GM12801 (cell line): Measurements from ENCODE around the gene MSANTD4.

Source experiments
- TF ChIP-seq, protein P1 (sequence below): IDR thresholded peaks from one replicate; pipeline ENCODE4 v1.5.1; 2011; ENCODE audit warnings: control low read depth; ENCODE audit not compliant: insufficient read length; ENCODE audit errors: extremely low read depth

Gene MSANTD4

DNA sequence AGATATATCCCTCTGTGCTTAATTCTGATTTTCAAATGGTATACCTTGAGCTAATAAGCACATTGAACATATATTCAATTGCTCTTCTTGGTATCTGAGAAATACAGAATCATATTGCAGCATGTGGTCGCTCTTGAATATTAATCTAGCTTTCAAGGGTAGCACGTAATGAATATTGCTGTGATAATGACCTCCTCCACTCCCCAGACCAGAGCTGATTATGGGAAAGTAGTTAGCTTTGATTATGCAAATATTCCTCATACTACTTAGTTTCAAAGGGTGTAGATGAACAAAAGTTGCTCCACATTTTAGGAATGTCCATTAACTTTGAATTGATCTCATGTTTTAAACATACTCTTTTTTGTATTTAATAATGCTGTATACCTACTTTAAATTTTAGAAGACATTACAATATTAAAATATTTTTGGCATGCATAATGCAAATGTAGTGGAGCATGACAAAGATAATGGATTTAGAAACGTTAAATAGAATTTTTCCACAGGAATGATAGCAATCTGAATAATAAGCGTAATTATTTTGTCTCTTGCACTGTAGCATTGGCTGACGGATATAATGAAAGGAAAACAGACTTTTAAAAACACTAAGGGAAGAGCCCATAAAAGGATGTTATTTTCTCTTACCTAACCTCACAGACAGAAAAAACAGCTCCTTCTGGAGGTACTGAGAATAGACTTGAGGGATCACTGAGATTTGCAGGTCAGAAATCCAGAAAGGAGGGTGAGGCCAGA, 27.9 kb upstream of the MSANTD4 start:
- TF ChIP-seq, protein P1, sequence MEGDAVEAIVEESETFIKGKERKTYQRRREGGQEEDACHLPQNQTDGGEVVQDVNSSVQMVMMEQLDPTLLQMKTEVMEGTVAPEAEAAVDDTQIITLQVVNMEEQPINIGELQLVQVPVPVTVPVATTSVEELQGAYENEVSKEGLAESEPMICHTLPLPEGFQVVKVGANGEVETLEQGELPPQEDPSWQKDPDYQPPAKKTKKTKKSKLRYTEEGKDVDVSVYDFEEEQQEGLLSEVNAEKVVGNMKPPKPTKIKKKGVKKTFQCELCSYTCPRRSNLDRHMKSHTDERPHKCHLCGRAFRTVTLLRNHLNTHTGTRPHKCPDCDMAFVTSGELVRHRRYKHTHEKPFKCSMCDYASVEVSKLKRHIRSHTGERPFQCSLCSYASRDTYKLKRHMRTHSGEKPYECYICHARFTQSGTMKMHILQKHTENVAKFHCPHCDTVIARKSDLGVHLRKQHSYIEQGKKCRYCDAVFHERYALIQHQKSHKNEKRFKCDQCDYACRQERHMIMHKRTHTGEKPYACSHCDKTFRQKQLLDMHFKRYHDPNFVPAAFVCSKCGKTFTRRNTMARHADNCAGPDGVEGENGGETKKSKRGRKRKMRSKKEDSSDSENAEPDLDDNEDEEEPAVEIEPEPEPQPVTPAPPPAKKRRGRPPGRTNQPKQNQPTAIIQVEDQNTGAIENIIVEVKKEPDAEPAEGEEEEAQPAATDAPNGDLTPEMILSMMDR = no peak

DNA sequence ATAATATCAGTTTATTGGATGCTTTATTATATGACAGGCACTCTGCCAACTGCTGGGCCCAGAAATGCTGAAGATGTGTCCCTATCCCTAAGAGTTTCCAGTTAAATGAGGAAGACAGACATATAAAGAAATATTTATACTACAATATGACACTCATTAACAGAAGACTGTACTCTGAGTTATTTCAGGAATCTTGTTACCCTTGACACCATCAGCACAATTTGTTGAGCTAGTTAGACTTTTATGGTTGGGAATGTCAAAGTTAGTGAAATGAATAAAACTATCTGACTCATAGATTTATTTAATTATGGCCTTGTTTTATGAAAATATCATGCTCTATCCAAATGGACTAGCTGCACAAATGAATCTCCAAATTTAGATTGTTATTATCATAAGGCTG, 25.6 kb upstream of the MSANTD4 start:
- TF ChIP-seq, protein P1 = no peak

DNA sequence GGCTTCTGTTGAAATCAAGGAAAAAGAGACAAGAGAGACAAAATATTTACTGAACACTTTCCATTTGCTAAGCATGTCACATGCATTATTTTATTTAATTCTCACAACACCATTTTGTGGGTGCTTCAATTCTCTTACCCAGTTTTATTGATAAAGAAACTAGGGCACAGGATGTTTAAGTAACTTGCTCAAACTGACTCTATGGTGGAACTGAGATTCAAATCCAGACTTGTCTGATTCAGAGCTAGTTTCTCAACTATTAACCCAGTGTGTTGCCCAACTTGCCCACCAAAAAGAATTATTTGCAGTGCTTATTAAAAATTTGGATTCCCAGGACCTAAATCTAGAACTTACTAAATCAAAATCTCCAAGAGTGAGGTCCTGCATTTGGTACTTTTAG, 21.5 kb upstream of the MSANTD4 start:
- TF ChIP-seq, protein P1 = no peak

DNA sequence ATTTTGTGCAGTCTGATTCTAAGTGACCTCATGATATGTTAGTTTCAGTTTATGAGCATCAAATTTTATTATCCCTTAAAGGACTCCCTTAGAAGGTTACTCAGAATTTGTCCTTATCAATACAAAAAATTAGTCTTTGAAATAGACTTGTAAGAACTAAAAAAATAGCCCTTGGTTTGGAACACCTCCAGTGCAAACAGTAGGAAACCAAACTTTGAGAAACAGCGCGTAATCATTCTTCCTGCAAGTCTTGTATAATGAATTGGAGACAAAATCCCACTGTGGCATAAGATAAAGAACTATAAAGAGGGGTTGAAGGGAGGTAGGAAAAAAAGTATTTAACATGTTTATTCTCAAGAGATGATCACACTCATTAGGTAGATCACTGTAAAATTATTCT, 10.8 kb upstream of the MSANTD4 start:
- TF ChIP-seq, protein P1 = no peak

DNA sequence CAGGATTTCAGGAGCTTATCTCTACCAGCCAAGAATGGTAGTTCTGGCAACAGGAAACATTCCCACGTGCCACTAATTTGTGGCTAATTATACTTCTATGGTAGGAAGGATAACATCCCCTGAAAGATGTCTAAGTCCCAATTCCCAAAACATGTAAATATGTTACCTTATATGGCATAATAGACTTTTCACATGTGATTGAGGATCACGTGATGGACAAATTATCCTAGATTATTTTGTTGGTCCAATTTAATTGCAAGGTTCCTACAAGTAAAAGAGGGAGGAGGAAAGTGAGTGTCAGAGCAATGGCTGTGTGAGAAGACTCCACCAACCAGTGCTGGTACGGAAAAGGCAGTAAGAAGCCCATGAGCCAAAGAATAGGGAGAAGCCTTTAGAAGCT, 9.9 kb upstream of the MSANTD4 start:
- TF ChIP-seq, protein P1 = no peak

DNA sequence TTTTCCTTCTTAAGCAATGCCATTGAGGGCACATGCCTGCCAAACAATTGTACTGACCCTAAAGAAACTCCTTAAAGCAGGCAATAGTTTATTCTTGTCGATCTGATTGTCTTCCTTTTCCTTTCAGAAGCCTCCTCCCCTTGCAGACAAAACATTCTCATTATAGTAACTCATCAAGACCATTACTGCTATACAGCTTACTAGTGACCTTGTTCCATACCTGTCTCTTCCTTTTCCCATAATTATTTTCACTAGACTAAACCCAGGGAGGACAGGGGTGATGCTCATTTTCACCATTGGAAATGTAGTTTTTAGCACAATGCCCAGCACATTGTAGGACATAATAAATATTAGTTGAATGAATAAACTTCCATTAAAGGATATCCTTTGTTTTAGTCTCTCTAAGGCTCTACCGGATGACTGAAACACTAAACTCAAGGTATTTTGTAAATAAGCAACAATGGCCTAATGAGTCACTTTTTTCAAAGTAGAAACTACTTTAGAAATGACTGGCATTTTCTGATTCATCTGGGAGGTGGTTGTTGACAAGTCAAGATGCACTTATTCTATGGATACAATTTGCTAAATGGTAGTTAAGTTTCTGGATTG, 9.3 kb upstream of the MSANTD4 start:
- TF ChIP-seq, protein P1 = no peak

DNA sequence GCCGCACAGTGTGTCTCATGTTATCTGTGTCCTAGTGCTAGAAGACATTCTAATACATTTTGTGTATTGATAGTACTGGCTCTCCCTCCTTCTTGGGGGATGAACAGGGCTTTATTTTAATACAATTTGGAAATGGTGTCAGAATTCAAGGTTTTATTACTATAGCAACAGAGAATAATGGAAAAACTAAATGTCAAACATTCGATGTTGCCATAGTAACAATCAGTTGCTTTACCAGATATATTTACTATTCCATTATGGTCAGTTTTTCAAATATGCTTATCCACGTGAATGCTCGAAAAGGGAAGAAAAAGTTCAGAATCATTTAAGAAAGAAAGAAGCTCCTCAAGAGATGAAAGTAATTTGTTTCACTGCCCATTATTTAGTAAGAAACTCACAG, 8.6 kb upstream of the MSANTD4 start:
- TF ChIP-seq, protein P1 = no peak
